ENCODE data around the gene RAB14.
"Not testable (repeated sequence)": the region's sequence is repeated elsewhere in the genome, so short reads cannot be mapped to it uniquely, and the experiment has no call there.

The RAB14 gene

DNA sequence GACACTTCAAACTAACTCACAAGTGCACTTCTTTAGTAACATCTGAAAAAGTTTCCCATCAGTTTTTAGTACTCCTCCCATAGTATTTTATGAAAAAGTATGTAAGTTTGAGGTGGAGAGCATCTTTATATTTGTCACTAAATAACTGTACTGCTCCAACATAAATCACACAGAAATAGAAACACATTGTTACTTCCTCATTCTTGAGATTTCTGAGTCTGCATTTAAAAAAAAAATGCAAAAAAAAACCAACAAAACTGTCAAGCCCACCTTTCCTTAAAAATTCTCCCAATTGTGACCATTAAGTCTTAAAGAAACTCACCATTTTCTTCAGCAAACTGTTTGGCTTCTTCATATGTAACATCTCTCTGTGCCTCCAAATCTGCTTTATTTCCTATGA lies 18.7 kb downstream of the RAB14 start:
- H4K20me1 ChIP-seq (ENCODE audit: control insufficient read depth, insufficient read depth, low read depth, low read length) = no peaks in the 10 kb centered on the region
- peaks cover 67% of the 10 kb centered on the region for H3F3A ChIP-seq (ENCODE audit: control insufficient read depth, insufficient read depth)
- no peaks in the 10 kb centered on the region for H3K9me3 ChIP-seq (ENCODE audit: control insufficient read depth, insufficient read depth, low read length)
- H3K27me3 ChIP-seq (ENCODE audit: control insufficient read depth, low read length) = no peaks in the 10 kb centered on the region
- H3K4me2 ChIP-seq (ENCODE audit: low read length) = peak overlapping the region; percentile 81
- peak overlapping the region; percentile 80 for H3K27ac ChIP-seq (ENCODE audit: low read depth, low read length)
- peaks cover 77% of the 10 kb centered on the region for H3K79me2 ChIP-seq (ENCODE audit: control insufficient read depth, low read length)
- TF ChIP-seq EZH2phosphoT487 (IDR thresholded peaks at IDR 0.05; ENCODE audit: borderline replicate concordance, low read length) = no peak
- TF ChIP-seq, protein P1, sequence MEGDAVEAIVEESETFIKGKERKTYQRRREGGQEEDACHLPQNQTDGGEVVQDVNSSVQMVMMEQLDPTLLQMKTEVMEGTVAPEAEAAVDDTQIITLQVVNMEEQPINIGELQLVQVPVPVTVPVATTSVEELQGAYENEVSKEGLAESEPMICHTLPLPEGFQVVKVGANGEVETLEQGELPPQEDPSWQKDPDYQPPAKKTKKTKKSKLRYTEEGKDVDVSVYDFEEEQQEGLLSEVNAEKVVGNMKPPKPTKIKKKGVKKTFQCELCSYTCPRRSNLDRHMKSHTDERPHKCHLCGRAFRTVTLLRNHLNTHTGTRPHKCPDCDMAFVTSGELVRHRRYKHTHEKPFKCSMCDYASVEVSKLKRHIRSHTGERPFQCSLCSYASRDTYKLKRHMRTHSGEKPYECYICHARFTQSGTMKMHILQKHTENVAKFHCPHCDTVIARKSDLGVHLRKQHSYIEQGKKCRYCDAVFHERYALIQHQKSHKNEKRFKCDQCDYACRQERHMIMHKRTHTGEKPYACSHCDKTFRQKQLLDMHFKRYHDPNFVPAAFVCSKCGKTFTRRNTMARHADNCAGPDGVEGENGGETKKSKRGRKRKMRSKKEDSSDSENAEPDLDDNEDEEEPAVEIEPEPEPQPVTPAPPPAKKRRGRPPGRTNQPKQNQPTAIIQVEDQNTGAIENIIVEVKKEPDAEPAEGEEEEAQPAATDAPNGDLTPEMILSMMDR (IDR thresholded peaks at IDR 0.05; ENCODE audit: low read depth, low read length, poor library complexity, severe bottlenecking) = no peak
- H3K36me3 ChIP-seq (ENCODE audit: control insufficient read depth, low read length) = peaks cover 95% of the 10 kb centered on the region
- H3K4me3 ChIP-seq (ENCODE audit: low read length) = peak overlapping the region; percentile 58
- peaks cover 61% of the 10 kb centered on the region for H3K4me1 ChIP-seq (ENCODE audit: control insufficient read depth, low read length)
- H3K9me2 ChIP-seq (replicated peaks; ENCODE audit: control insufficient read depth, low read length) = no peaks in the 10 kb centered on the region

DNA sequence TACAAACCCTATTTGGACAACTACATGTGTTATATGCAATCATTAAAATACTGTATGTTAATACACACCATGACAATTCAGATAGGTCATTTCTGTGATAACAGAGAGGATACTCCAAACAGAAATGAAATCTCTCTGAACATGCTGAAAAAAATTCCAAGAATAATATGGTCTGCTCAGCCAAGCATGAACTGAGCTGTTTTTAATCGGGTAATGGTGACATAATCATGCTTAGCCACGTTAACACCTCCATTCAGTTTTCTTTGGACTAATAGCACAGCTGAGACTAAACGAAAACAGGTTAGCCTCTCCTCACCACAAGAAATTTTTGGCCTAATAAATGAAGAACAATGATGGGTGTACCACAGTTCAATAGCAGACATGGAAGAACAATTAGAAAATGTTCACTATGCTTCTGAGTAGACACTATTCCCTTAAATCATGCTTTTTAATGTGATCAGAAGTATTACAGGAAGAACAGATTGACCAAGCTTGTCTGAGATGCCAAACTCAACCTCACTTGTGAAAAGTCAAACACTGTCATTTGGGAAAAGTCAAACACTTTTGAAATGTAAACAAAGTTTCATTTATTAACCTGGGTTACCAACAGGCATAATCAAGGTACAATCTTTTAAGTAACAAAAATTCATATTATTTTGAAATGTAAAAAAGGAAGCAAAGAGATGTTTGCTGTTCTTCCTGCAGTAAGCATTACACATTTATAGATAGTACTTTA lies 19.4 kb downstream of the RAB14 start:
- H3F3A ChIP-seq (ENCODE audit: control insufficient read depth, insufficient read depth) = peaks cover 74% of the 10 kb centered on the region
- no peaks in the 10 kb centered on the region for H3K9me3 ChIP-seq (ENCODE audit: control insufficient read depth, insufficient read depth, low read length)
- peak overlapping the region; percentile 80 for H3K27ac ChIP-seq (ENCODE audit: low read depth, low read length)
- no peaks in the 10 kb centered on the region for H3K27me3 ChIP-seq (ENCODE audit: control insufficient read depth, low read length)
- H3K4me1 ChIP-seq (ENCODE audit: control insufficient read depth, low read length) = peaks cover 54% of the 10 kb centered on the region
- H3K4me2 ChIP-seq (ENCODE audit: low read length) = peak overlapping the region; percentile 81
- H3K36me3 ChIP-seq (ENCODE audit: control insufficient read depth, low read length) = peaks cover 95% of the 10 kb centered on the region
- H3K4me3 ChIP-seq (ENCODE audit: low read length) = no peak overlapping the region
- peaks cover 72% of the 10 kb centered on the region for H3K79me2 ChIP-seq (ENCODE audit: control insufficient read depth, low read length)
- no peaks in the 10 kb centered on the region for H3K9me2 ChIP-seq (replicated peaks; ENCODE audit: control insufficient read depth, low read length)
- TF ChIP-seq EZH2phosphoT487 (IDR thresholded peaks at IDR 0.05; ENCODE audit: borderline replicate concordance, low read length) = no peak
- TF ChIP-seq, protein P1 (IDR thresholded peaks at IDR 0.05; ENCODE audit: low read depth, low read length, poor library complexity, severe bottlenecking) = no peak
- no peaks in the 10 kb centered on the region for H4K20me1 ChIP-seq (ENCODE audit: control insufficient read depth, insufficient read depth, low read depth, low read length)

DNA sequence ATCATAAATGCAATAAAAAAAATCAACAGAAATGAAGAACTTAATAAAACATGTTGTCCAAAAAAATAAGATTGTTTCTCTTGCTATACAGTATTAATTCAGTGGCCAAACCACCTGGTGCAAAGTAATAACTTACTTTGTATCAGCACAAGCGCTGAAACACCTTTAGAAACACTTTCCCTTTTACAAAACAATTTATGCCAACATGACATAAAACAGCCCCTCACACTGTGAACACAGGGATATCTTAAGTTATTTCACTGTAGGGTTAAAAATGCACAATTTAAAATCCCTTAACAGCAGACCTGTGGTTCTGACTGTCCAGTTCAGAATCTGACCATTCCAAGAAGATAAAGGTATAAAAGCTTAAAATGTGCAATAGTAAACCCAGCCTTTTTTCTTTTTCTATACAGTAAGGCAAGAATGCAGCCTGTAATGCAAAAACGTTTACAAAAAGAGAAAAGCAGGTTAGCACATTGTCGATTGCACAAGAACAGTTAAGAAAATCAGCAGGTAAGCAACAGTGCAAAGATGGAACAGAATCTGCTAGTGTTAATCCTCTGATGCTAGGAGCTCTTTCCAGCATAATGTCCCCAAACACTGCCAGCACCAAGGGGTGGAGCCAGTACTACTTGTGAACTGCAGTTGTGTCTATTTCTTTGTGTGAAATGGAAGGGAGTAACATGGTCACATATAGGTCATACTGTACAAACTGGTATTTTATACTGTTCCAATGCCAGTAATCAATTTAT lies 21.6 kb downstream of the RAB14 start:
- TF ChIP-seq EZH2phosphoT487 (IDR thresholded peaks at IDR 0.05; ENCODE audit: borderline replicate concordance, low read length) = no peak
- TF ChIP-seq, protein P1 (IDR thresholded peaks at IDR 0.05; ENCODE audit: low read depth, low read length, poor library complexity, severe bottlenecking) = no peak
- H3K4me2 ChIP-seq (ENCODE audit: low read length) = no peak overlapping the region
- H3F3A ChIP-seq (ENCODE audit: control insufficient read depth, insufficient read depth) = peaks cover 77% of the 10 kb centered on the region
- H3K9me2 ChIP-seq (replicated peaks; ENCODE audit: control insufficient read depth, low read length) = no peaks in the 10 kb centered on the region
- peaks cover 96% of the 10 kb centered on the region for H3K36me3 ChIP-seq (ENCODE audit: control insufficient read depth, low read length)
- no peak overlapping the region for H3K4me3 ChIP-seq (ENCODE audit: low read length)
- peaks cover 51% of the 10 kb centered on the region for H3K79me2 ChIP-seq (ENCODE audit: control insufficient read depth, low read length)
- H3K27ac ChIP-seq (ENCODE audit: low read depth, low read length) = no peak overlapping the region
- no peaks in the 10 kb centered on the region for H4K20me1 ChIP-seq (ENCODE audit: control insufficient read depth, insufficient read depth, low read depth, low read length)
- H3K4me1 ChIP-seq (ENCODE audit: control insufficient read depth, low read length) = peaks cover 33% of the 10 kb centered on the region
- H3K27me3 ChIP-seq (ENCODE audit: control insufficient read depth, low read length) = no peaks in the 10 kb centered on the region
- no peaks in the 10 kb centered on the region for H3K9me3 ChIP-seq (ENCODE audit: control insufficient read depth, insufficient read depth, low read length)

- H3K9me3 ChIP-seq (ENCODE audit: control insufficient read depth, insufficient read depth, low read length); H3K27me3 ChIP-seq (ENCODE audit: control insufficient read depth, low read length); H3K9me2 ChIP-seq (replicated peaks; ENCODE audit: control insufficient read depth, low read length); H3K4me3 ChIP-seq (ENCODE audit: low read length); H3K27ac ChIP-seq (ENCODE audit: low read depth, low read length); H4K20me1 ChIP-seq (ENCODE audit: control insufficient read depth, insufficient read depth, low read depth, low read length); H3K4me2 ChIP-seq (ENCODE audit: low read length): not testable (repeated sequence)
- H3K79me2 ChIP-seq (ENCODE audit: control insufficient read depth, low read length) = peaks cover 44% of the 10 kb centered on the region
- peaks cover 72% of the 10 kb centered on the region for H3F3A ChIP-seq (ENCODE audit: control insufficient read depth, insufficient read depth)
- H3K4me1 ChIP-seq (ENCODE audit: control insufficient read depth, low read length) = peaks cover 25% of the 10 kb centered on the region
- peaks cover 98% of the 10 kb centered on the region for H3K36me3 ChIP-seq (ENCODE audit: control insufficient read depth, low read length)
These were observed 22.3 kb downstream of the RAB14 start for GRCh38 chr9:121179373-121179721.

Data from DOHH2 (cell line).